HL-60 (cell line): ENCODE data around the gene ZNF609.

ENCODE experiments used
- DNase-seq, 2 experiments: peaks; one replicate each; pipeline ENCODE4 v3.0.0-alpha.2; 2010 to 2020; ENCODE audit warnings: low read depth in 1 of 2, low spot score in 1 of 2
- H3K27ac ChIP-seq: fragments of 250-450 bp; sonication (Bioruptor Pico); replicated peaks from 2 replicates; pipeline ENCODE4 v1.5.1; 2020; ENCODE audit warnings: mild to moderate bottlenecking, moderate library complexity
- H3K27me3 ChIP-seq: fragments of 250-450 bp; sonication (Bioruptor Pico); 2 replicates; pipeline ENCODE4 v1.5.1; 2021; ENCODE audit warnings: mild to moderate bottlenecking, moderate library complexity; ENCODE audit not compliant: insufficient read depth, poor library complexity, severe bottlenecking
- H3K4me3 ChIP-seq: replicated peaks from 2 replicates; pipeline ENCODE4 v1.5.1; 2011; ENCODE audit warnings: mild to moderate bottlenecking, control low read depth, low read length; ENCODE audit not compliant: insufficient read depth
- CTCF ChIP-seq: IDR thresholded peaks from one replicate; pipeline ENCODE4 v1.5.1; 2011; ENCODE audit warnings: low read length, control low read depth, inconsistent platforms; ENCODE audit not compliant: insufficient read depth
- GABPA ChIP-seq: IDR thresholded peaks from 2 replicates; pipeline ENCODE4 v1.6.1; 2012; ENCODE audit warnings: low read depth
- POLR2AphosphoS5 ChIP-seq: IDR thresholded peaks from 2 replicates; pipeline ENCODE4 v1.6.1; 2012; ENCODE audit warnings: low read depth
- SPI1 ChIP-seq: IDR thresholded peaks from 2 replicates; pipeline ENCODE4 v1.6.1; 2012; ENCODE audit warnings: low read depth, mild to moderate bottlenecking, borderline replicate concordance
- TF ChIP-seq, protein P1 (sequence below): IDR thresholded peaks from 2 replicates; pipeline ENCODE4 v1.6.1; 2012; ENCODE audit warnings: low read depth; ENCODE audit not compliant: insufficient replicate concordance

The ZNF609 gene

GRCh38 chr15:64549860-64550259 lies 89.5 kb downstream of the ZNF609 start:
- Histone ChIP-seq H3K27ac (no peak overlapping the region), H3K27me3 (no peaks in the 10 kb centered on the region), H3K4me3 (no peak overlapping the region)
- no peak for DNase-seq
- no peak for TF ChIP-seq POLR2AphosphoS5
- no peak for TF ChIP-seq GABPA
- TF ChIP-seq, protein P1, sequence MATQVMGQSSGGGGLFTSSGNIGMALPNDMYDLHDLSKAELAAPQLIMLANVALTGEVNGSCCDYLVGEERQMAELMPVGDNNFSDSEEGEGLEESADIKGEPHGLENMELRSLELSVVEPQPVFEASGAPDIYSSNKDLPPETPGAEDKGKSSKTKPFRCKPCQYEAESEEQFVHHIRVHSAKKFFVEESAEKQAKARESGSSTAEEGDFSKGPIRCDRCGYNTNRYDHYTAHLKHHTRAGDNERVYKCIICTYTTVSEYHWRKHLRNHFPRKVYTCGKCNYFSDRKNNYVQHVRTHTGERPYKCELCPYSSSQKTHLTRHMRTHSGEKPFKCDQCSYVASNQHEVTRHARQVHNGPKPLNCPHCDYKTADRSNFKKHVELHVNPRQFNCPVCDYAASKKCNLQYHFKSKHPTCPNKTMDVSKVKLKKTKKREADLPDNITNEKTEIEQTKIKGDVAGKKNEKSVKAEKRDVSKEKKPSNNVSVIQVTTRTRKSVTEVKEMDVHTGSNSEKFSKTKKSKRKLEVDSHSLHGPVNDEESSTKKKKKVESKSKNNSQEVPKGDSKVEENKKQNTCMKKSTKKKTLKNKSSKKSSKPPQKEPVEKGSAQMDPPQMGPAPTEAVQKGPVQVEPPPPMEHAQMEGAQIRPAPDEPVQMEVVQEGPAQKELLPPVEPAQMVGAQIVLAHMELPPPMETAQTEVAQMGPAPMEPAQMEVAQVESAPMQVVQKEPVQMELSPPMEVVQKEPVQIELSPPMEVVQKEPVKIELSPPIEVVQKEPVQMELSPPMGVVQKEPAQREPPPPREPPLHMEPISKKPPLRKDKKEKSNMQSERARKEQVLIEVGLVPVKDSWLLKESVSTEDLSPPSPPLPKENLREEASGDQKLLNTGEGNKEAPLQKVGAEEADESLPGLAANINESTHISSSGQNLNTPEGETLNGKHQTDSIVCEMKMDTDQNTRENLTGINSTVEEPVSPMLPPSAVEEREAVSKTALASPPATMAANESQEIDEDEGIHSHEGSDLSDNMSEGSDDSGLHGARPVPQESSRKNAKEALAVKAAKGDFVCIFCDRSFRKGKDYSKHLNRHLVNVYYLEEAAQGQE: no peak
- no peak for TF ChIP-seq SPI1
- TF ChIP-seq CTCF: no peak

- Histone ChIP-seq H3K27ac (no peak overlapping the region), H3K4me3 (no peak overlapping the region), H3K27me3 (no peaks in the 10 kb centered on the region)
- no peak for DNase-seq
- TF ChIP-seq POLR2AphosphoS5: no peak
- no peak for TF ChIP-seq CTCF
- TF ChIP-seq, protein P1: no peak
- TF ChIP-seq SPI1: no peak
- TF ChIP-seq GABPA: no peak
Measured at GRCh38 chr15:64552281-64552948, 92.0 kb downstream of the ZNF609 start.

- TF ChIP-seq CTCF: no peak
- no peak for TF ChIP-seq POLR2AphosphoS5
- no peak for TF ChIP-seq GABPA
- TF ChIP-seq SPI1: no peak
- TF ChIP-seq, protein P1: no peak
- Histone ChIP-seq H3K27ac (no peak overlapping the region), H3K4me3 (no peak overlapping the region), H3K27me3 (no peaks in the 10 kb centered on the region)
- no peak for DNase-seq
Measured at GRCh38 chr15:64558460-64559179, 98.2 kb downstream of the ZNF609 start.
